ENCODE measurements around the gene SMLR1.

The SMLR1 gene

DNA sequence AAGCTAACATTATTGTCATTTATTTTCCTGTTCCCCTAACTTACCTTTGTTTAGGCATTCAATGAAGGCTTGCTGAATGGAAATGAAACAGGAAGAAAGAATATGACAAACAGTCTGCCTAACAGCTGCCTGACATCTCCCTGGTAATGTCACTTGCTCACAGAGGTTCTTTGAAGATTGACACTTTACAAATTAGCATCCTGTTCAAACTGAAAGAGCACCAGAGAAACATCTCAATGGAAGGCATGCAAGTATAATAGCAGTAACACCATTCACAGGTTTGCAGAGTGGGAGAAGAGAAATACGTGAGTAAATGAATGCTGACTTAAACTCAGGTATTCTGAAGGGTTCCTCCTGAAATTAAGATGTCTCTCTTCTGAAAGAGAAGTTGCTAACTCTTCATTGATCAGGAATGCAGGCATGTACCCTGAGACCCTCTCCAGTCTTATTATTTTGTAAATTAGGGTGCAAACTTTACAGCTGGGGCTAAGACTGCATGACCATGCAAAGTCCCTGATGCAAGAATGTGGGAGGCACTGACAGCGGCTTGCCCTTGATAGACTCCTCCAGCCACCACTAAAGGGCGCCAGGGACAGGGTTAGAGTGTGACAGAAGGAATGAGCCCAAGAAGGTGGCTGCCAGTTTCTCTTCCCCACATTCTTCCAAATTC, 1.3 kb upstream of the SMLR1 start:
- no peak overlapping the region for H3K4me3 ChIP-seq (ENCODE audit: low read length)
- no peak for DNase-seq (ENCODE audit: low read depth)
- TF ChIP-seq CTCF (conservative IDR thresholded peaks at IDR 0.05; ENCODE audit: low read length), result no peak

- no peak overlapping the region for H3K4me3 ChIP-seq (ENCODE audit: low read length)
- no peak for DNase-seq (ENCODE audit: low read depth)
- no peak for TF ChIP-seq CTCF (conservative IDR thresholded peaks at IDR 0.05; ENCODE audit: low read length)
Observed at GRCh38 chr6:130826442-130827246, 562 bp upstream of the SMLR1 start.

GRCh38 chr6:130829333-130829910, 2.2 kb downstream of the SMLR1 start:
- no peak for TF ChIP-seq CTCF (conservative IDR thresholded peaks at IDR 0.05; ENCODE audit: low read length)
- no peak overlapping the region for H3K4me3 ChIP-seq (ENCODE audit: low read length)
- no peak for DNase-seq (ENCODE audit: low read depth)

DNA sequence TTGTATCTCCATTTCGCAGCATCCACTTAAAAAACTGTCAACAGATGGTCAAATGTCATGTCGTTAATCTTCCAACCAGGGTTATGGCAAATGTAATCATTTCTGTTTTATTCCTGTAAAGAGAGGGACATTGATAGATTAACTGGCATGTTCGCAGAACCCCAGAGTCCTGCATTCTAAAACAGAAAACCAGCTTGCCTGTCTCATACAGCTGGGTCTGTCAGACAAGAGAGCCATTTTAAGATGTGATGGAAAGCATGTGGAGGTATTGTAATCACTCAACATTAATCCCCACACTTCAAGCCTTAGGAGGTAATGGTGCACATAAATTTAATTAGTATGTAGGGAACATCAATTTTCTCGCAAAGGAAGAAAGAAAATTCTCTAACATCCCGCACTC, 4.4 kb downstream of the SMLR1 start:
- no peak overlapping the region for H3K4me3 ChIP-seq (ENCODE audit: low read length)
- no peak for DNase-seq (ENCODE audit: low read depth)
- no peak for TF ChIP-seq CTCF (conservative IDR thresholded peaks at IDR 0.05; ENCODE audit: low read length)

GRCh38 chr6:130833569-130833968, 6.4 kb downstream of the SMLR1 start:
- DNase-seq (ENCODE audit: low read depth), result no peak
- TF ChIP-seq CTCF (conservative IDR thresholded peaks at IDR 0.05; ENCODE audit: low read length), result no peak
- no peak overlapping the region for H3K4me3 ChIP-seq (ENCODE audit: low read length)

DNA sequence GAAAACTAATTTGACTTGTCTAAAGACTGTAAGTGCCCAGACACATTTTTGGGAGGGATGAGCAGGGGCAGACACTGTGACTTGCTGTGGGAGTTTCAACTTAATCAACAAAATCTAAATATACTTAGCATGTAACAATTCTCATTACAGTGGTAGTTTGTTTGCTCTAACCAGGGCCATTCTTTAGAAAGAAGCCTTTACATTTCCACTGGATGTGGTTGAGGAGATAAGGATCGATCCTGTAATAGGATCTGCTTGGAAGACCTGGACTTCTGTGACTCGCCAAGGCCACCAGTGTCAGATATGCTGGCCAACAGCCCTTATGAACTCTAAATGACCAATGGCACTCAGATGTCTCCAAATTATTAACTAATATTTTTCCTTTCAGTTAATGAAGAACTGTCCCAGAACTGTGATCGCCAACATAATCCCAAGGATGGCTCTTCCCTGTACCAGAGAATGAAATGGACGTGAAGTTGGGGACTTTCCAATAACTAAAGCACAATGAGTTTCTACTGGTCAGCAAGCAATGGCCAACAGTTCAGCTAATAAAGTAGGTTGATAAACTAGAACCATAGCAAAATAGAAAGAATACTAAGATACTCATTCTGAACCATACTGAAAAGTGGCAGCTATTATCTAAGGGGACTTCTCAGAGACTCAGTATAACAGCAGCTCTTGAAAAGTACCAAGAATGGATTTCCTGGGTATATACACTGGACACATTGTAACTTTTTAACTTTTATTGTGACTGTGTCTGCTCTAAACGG, 7.5 kb downstream of the SMLR1 start:
- TF ChIP-seq CTCF (conservative IDR thresholded peaks at IDR 0.05; ENCODE audit: low read length), result no peak
- no peak for DNase-seq (ENCODE audit: low read depth)
- H3K4me3 ChIP-seq (ENCODE audit: low read length), result no peak overlapping the region
